Colonic mucosa (tissue), 4 donors: ENCODE measurements around the gene NEU2. TPM values are rescaled to one million over a fixed set of nuclear protein-coding genes. Genes with fewer than 3 reads are reported as not detected.

Experiments used
- DNase-seq: peaks from one replicate; pipeline ENCODE4 v3.0.0-alpha.2; 2020
- H3K27ac ChIP-seq: fragments of 200-600 bp; one replicate; pipeline ENCODE4 v1.8.0; 2021
- H3K27me3 ChIP-seq: fragments of 200-600 bp; one replicate; pipeline ENCODE4 v1.8.0; 2021
- H3K36me3 ChIP-seq: fragments of 200-600 bp; one replicate; pipeline ENCODE4 v1.8.0; 2021
- H3K4me1 ChIP-seq: fragments of 200-600 bp; one replicate; pipeline ENCODE4 v1.8.0; 2021; ENCODE audit warnings: mild to moderate bottlenecking
- H3K4me3 ChIP-seq: fragments of 200-600 bp; one replicate; pipeline ENCODE4 v1.8.0; 2021
- H3K9ac ChIP-seq, 2 donors: one replicate each; pipeline ENCODE4 v1.7.0; 2013; ENCODE audit warnings: control low read depth in 2 of 2, low read depth in 2 of 2, low read length in 2 of 2
- H3K9me3 ChIP-seq: fragments of 200-600 bp; one replicate; pipeline ENCODE4 v1.8.0; 2021
- intact Hi-C: fragments of 100-400 bp; cut with DNase I; formaldehyde crosslinking; loops from one replicate; pipeline ENCODE4 v1.14.1; 2022
- total RNA-seq, 2 donors: library from RNA; stranded (reverse); fragmentation: NEBNext Ultra II Directional in 1 of 2; extraction: Animal tissue kit (Norgen Biotek cat#: 25700) in 1 of 2; gene quantifications; one replicate each; pipeline ENCODE4 v1.2.1, GENCODE V29; 2021
- TF ChIP-seq, protein P1 (sequence below): fragments of 200-600 bp; IDR thresholded peaks from one replicate; pipeline ENCODE4 v1.8.0; 2022; ENCODE audit warnings: antibody characterized with exemption, mild to moderate bottlenecking
- donor health status: healthy.
- donor health status: DM: no; HTN: no; CAD: no.
- donor health status: DM: no; HTN: no; CAD: no.

Gene NEU2
- total RNA-seq, 2 donors from 2014 or later, result not detected

GRCh38 chr2:232993231-232993821 lies 39.1 kb upstream of the NEU2 start:
- H3K36me3 ChIP-seq, result no peaks in the 10 kb centered on the region
- H3K4me3 ChIP-seq, result no peak overlapping the region
- no peak overlapping the region for H3K27ac ChIP-seq
- intact Hi-C loops, result no loop called here
- no peak for DNase-seq
- H3K9ac ChIP-seq, result no peak overlapping the region
- TF ChIP-seq, protein P1, sequence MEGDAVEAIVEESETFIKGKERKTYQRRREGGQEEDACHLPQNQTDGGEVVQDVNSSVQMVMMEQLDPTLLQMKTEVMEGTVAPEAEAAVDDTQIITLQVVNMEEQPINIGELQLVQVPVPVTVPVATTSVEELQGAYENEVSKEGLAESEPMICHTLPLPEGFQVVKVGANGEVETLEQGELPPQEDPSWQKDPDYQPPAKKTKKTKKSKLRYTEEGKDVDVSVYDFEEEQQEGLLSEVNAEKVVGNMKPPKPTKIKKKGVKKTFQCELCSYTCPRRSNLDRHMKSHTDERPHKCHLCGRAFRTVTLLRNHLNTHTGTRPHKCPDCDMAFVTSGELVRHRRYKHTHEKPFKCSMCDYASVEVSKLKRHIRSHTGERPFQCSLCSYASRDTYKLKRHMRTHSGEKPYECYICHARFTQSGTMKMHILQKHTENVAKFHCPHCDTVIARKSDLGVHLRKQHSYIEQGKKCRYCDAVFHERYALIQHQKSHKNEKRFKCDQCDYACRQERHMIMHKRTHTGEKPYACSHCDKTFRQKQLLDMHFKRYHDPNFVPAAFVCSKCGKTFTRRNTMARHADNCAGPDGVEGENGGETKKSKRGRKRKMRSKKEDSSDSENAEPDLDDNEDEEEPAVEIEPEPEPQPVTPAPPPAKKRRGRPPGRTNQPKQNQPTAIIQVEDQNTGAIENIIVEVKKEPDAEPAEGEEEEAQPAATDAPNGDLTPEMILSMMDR, result no peak
- H3K27me3 ChIP-seq, result no peaks in the 10 kb centered on the region
- H3K4me1 ChIP-seq, result no peaks in the 10 kb centered on the region
- H3K9me3 ChIP-seq, result no peaks in the 10 kb centered on the region

DNA sequence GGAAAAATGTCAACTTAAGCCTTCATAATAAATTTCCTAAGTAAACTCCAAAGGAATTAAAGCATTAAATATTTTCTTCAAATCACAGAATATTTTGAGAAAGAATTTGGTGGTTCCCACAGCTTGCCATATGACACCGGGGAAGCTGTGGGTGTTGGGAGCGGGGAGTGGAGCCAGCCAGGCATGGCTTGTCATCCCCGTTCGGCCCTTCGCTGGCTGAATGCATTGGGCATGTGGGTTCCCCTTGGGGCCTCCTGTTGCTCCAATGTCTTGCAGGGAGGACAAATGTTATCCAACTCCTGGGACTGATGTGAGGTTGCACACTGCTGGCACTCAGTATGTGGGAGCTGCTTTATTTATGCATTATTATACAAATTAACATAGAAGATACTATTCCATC lies 38.0 kb upstream of the NEU2 start:
- Histone ChIP-seq H3K36me3 (no peaks in the 10 kb centered on the region), H3K27me3 (no peaks in the 10 kb centered on the region), H3K27ac (no peak overlapping the region), H3K9me3 (no peaks in the 10 kb centered on the region), H3K4me3 (no peak overlapping the region), H3K9ac (no peak overlapping the region), H3K4me1 (no peaks in the 10 kb centered on the region)
- TF ChIP-seq, protein P1, result no peak
- no peak for DNase-seq
- intact Hi-C loops, result no loop called here

DNA sequence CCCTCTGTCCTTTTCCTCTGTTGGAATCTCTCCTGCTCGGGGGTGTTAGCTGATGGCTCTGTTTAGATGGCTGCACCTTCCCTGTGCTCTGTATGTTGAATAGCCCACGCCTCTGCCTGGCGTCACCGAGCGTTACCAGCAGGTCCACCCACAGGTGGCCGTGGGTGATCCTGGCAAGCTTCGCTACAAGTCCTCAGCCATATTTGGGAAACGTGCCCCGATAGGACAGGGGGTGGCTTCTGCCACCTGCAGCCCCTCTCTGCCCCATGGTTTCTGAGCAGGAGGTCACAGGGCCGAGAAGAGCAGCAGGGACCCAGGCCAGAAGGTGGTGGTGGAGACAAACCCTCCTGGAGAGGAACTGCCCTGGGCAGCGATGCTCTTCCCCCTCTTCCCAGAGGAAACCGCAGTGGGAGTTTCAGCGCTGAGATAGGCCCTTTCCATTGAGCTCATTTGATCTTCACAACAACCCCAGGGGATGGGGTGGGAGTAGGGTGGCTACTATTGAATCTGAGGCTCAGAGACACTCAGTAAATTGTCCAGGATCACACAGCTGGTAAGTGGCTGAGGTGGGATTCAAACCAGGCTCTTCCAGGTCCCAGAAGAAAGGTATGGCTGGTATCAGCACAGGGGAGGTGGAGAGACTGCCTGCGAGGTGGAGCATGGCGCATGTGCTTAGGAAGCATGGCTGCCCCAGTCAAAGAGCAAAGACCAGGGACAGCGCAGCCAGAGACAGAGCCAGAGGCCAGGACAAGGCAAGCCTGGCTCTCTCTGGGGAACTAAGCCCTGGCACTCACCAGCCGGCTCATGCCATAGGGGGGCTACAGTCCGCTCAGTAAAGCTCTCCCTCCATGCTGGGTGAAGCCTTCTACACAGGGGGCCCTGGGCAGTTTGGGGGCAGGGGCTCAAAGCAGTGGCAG lies 34.5 kb upstream of the NEU2 start:
- Histone ChIP-seq H3K9me3 (no peaks in the 10 kb centered on the region), H3K36me3 (no peaks in the 10 kb centered on the region), H3K27me3 (no peaks in the 10 kb centered on the region), H3K4me3 (no peak overlapping the region), H3K9ac (no peak overlapping the region), H3K4me1 (no peaks in the 10 kb centered on the region), H3K27ac (no peak overlapping the region)
- intact Hi-C loops, result no loop called here
- peak; percentile 13 for DNase-seq
- TF ChIP-seq, protein P1, result no peak

DNA sequence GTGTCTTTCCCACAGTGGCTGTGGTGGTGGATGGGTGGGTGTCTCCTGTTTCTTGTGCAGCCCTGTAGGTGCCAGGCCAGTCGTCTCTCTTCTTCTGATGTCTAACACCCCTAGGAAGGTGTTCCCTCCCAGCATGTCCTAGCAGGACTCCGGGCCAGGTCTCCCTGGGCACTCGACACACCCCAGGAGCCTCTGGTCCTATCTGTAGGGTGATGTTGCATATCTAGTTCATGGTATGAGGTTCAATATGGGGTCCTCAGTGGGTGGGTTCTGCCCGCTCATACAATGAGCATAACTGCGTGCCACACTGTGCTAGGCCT lies 33.8 kb upstream of the NEU2 start:
- H3K4me3 ChIP-seq, result no peak overlapping the region
- no peaks in the 10 kb centered on the region for H3K9me3 ChIP-seq
- no peaks in the 10 kb centered on the region for H3K36me3 ChIP-seq
- no peaks in the 10 kb centered on the region for H3K4me1 ChIP-seq
- intact Hi-C loops, result no loop called here
- H3K27me3 ChIP-seq, result no peaks in the 10 kb centered on the region
- TF ChIP-seq, protein P1, result no peak
- no peak for DNase-seq
- no peak overlapping the region for H3K27ac ChIP-seq
- no peak overlapping the region for H3K9ac ChIP-seq

- no peak overlapping the region for H3K9ac ChIP-seq
- no peaks in the 10 kb centered on the region for H3K4me1 ChIP-seq
- H3K27me3 ChIP-seq, result no peaks in the 10 kb centered on the region
- intact Hi-C loops, result no loop called here
- TF ChIP-seq, protein P1, result no peak
- H3K36me3 ChIP-seq, result no peaks in the 10 kb centered on the region
- no peak overlapping the region for H3K27ac ChIP-seq
- no peak for DNase-seq
- no peaks in the 10 kb centered on the region for H3K9me3 ChIP-seq
- no peak overlapping the region for H3K4me3 ChIP-seq
These were observed 33.1 kb upstream of the NEU2 start for GRCh38 chr2:232999354-232999753.
